HEK293 (cell line): Measurements from ENCODE around the gene TWSG1.

Experiments used
- HOXD13 ChIP-seq: sonication (generic); formaldehyde crosslinking; IDR thresholded peaks from 2 replicates; pipeline ENCODE4 v1.8.0; 2022; ENCODE audit warnings: missing genetic modification reagents, borderline replicate concordance
- PRDM1 ChIP-seq: fragments of 450-650 bp; formaldehyde crosslinking; IDR thresholded peaks from 2 replicates; pipeline ENCODE4; 2016; ENCODE audit warnings: missing biosample characterization, missing genetic modification characterization
- TCF7L2 ChIP-seq: IDR thresholded peaks from 2 replicates; pipeline ENCODE4 v1.6.1; 2011; ENCODE audit warnings: low read depth, mild to moderate bottlenecking, inconsistent platforms, low read length, moderate library complexity, borderline replicate concordance
- YY1 ChIP-seq: fragments of 450-650 bp; formaldehyde crosslinking; IDR thresholded peaks from 2 replicates; pipeline ENCODE4 v1.5.1; 2018; ENCODE audit warnings: missing biosample characterization, missing genetic modification characterization
- ZBTB21 ChIP-seq: fragments of 450-650 bp; formaldehyde crosslinking; IDR thresholded peaks from 2 replicates; pipeline ENCODE4 v1.5.1; 2017; ENCODE audit warnings: missing biosample characterization, missing genetic modification characterization
- ZBTB7A ChIP-seq: fragments of 450-650 bp; formaldehyde crosslinking; IDR thresholded peaks from 2 replicates; pipeline ENCODE4 v1.5.1; 2016; ENCODE audit warnings: low read depth, missing biosample characterization, missing genetic modification characterization
- ZNF274 ChIP-seq, 2 experiments: fragments of 200-500 bp in 1 of 2; fragments of 450-650 bp in 1 of 2; sonication (Bioruptor generic) in 1 of 2; formaldehyde crosslinking in 1 of 2; IDR thresholded peaks; 2 replicates each; pipeline versions ENCODE4 v1.5.1 to v1.6.1; 2014 to 2016; ENCODE audit warnings: borderline replicate concordance in 1 of 2, inconsistent platforms in 1 of 2, low read length in 1 of 2, missing biosample characterization in 1 of 2, missing genetic modification characterization in 1 of 2
- ZNF404 ChIP-seq: fragments of 450-650 bp; formaldehyde crosslinking; IDR thresholded peaks from 2 replicates; pipeline ENCODE4 v1.5.1; 2017; ENCODE audit warnings: missing biosample characterization, missing genetic modification characterization
- ZNF548 ChIP-seq: fragments of 450-650 bp; formaldehyde crosslinking; IDR thresholded peaks from 2 replicates; pipeline ENCODE4 v1.5.1; 2016; ENCODE audit warnings: missing biosample characterization, missing genetic modification characterization
- ZNF830 ChIP-seq: fragments of 450-650 bp; IDR thresholded peaks from 2 replicates; pipeline ENCODE4 v1.5.0; 2018; ENCODE audit warnings: missing biosample characterization, missing genetic modification characterization, low read depth, mild to moderate bottlenecking, moderate library complexity
- TF ChIP-seq, protein P1 (sequence below): fragments of 450-650 bp; formaldehyde crosslinking; IDR thresholded peaks from 2 replicates; pipeline ENCODE4 v1.5.1; 2016; ENCODE audit warnings: missing biosample characterization, missing genetic modification characterization
- TF ChIP-seq, protein P2 (sequence below): fragments of 450-650 bp; formaldehyde crosslinking; IDR thresholded peaks from 2 replicates; pipeline ENCODE4 v1.5.1; 2016; ENCODE audit warnings: missing biosample characterization, missing genetic modification characterization, low read depth
- TF ChIP-seq, protein P3 (sequence below): fragments of 450-650 bp; formaldehyde crosslinking; IDR thresholded peaks from 2 replicates; pipeline ENCODE4 v1.5.1; 2016; ENCODE audit warnings: missing biosample characterization, missing genetic modification characterization

DNA sequence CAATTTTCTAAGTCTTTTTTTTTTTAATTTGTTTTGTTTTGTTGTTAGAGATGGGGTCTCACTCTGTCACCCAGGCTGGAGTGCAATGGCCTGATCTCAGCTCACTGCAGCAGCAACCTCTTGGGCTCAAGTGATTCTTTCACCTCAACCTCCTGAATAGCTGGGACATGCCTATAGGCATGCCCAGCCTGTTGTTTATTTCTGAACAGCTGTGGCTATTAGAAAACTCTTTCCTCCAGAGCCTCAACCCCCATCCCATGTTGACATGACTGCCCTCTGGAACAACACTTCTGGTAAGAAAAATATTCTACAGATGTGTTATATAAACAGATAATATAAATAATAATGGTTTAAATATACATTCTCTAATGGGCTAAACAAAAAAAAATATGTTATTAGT, 44.4 kb upstream of the TWSG1 start:
- TF ChIP-seq YY1 (tag by site-specific recombination) (no peak), HOXD13 (CRISPR knock-in tag) (no peak), TCF7L2 (no peak), ZNF830 (no peak), ZBTB7A (no peak), ZBTB21 (tag by site-specific recombination) (no peak), ZNF548 (tag by site-specific recombination) (no peak), ZNF404 (tag by site-specific recombination) (no peak), ZNF274 (IDR thresholded peaks at IDR 0.05; ENCODE audit: low read length) (no peak), ZNF274 (tag by site-specific recombination; IDR thresholded peaks at IDR 0.05; ENCODE audit: borderline replicate concordance) (no peak), PRDM1 (tag by site-specific recombination) (no peak)
- TF ChIP-seq, protein P1, sequence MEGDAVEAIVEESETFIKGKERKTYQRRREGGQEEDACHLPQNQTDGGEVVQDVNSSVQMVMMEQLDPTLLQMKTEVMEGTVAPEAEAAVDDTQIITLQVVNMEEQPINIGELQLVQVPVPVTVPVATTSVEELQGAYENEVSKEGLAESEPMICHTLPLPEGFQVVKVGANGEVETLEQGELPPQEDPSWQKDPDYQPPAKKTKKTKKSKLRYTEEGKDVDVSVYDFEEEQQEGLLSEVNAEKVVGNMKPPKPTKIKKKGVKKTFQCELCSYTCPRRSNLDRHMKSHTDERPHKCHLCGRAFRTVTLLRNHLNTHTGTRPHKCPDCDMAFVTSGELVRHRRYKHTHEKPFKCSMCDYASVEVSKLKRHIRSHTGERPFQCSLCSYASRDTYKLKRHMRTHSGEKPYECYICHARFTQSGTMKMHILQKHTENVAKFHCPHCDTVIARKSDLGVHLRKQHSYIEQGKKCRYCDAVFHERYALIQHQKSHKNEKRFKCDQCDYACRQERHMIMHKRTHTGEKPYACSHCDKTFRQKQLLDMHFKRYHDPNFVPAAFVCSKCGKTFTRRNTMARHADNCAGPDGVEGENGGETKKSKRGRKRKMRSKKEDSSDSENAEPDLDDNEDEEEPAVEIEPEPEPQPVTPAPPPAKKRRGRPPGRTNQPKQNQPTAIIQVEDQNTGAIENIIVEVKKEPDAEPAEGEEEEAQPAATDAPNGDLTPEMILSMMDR: no peak
- TF ChIP-seq, protein P2, sequence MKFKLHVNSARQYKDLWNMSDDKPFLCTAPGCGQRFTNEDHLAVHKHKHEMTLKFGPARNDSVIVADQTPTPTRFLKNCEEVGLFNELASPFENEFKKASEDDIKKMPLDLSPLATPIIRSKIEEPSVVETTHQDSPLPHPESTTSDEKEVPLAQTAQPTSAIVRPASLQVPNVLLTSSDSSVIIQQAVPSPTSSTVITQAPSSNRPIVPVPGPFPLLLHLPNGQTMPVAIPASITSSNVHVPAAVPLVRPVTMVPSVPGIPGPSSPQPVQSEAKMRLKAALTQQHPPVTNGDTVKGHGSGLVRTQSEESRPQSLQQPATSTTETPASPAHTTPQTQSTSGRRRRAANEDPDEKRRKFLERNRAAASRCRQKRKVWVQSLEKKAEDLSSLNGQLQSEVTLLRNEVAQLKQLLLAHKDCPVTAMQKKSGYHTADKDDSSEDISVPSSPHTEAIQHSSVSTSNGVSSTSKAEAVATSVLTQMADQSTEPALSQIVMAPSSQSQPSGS (tag by site-specific recombination): no peak
- TF ChIP-seq, protein P3, sequence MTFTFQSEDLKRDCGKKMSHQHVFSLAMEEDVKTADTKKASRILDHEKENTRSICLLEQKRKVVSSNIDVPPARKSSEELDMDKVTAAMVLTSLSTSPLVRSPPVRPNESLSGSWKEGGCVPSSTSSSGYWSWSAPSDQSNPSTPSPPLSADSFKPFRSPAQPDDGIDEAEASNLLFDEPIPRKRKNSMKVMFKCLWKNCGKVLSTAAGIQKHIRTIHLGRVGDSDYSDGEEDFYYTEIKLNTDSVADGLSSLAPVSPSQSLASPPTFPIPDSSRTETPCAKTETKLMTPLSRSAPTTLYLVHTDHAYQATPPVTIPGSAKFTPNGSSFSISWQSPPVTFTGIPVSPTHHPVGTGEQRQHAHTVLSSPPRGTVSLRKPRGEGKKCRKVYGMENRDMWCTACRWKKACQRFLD (tag by site-specific recombination): no peak
